SK-N-SH treated with all-trans-retinoic acid at 6 μM for 48 hours (cell line): ENCODE measurements around the gene NCKAP5.

Experiments used
- ARNTL ChIP-seq: fragments of 450-650 bp; formaldehyde crosslinking; IDR thresholded peaks from 2 replicates; pipeline ENCODE4 v1.5.0; 2020; ENCODE audit warnings: low read depth, mild to moderate bottlenecking, moderate library complexity, borderline replicate concordance
- ESRRG ChIP-seq: fragments of 250-450 bp; sonication (Bioruptor Pico); IDR thresholded peaks from 2 replicates; pipeline ENCODE4 v1.6.1; 2021; ENCODE audit warnings: mild to moderate bottlenecking
- ISL1 ChIP-seq: fragments of 250-450 bp; sonication (Bioruptor Pico); IDR thresholded peaks from 2 replicates; pipeline ENCODE4 v2.1.2; 2022; ENCODE audit warnings: mild to moderate bottlenecking, moderate library complexity
- RARB ChIP-seq: fragments of 250-450 bp; sonication (Bioruptor Pico); IDR thresholded peaks from 2 replicates; pipeline ENCODE4 v1.8.0; 2021; ENCODE audit warnings: mild to moderate bottlenecking, moderate library complexity
- SNAI2 ChIP-seq: fragments of 250-450 bp; sonication (Bioruptor Pico); IDR thresholded peaks from 2 replicates; pipeline ENCODE4 v1.5.0; 2020; ENCODE audit warnings: mild to moderate bottlenecking, moderate library complexity
- ZFP3 ChIP-seq: fragments of 250-450 bp; sonication (Bioruptor Pico); IDR thresholded peaks from 2 replicates; pipeline ENCODE4 v1.5.0; 2020; ENCODE audit warnings: mild to moderate bottlenecking, moderate library complexity
- ZFP30 ChIP-seq: fragments of 450-650 bp; formaldehyde crosslinking; IDR thresholded peaks from 2 replicates; pipeline ENCODE4 v1.5.0; 2022; ENCODE audit warnings: mild to moderate bottlenecking, moderate library complexity
- ZNF565 ChIP-seq: fragments of 450-650 bp; formaldehyde crosslinking; conservative IDR thresholded peaks from 2 replicates; pipeline ENCODE4 v1.5.0; 2020; ENCODE audit warnings: low read depth, mild to moderate bottlenecking, moderate library complexity
- ZNF8 ChIP-seq: fragments of 450-650 bp; formaldehyde crosslinking; IDR thresholded peaks from 2 replicates; pipeline ENCODE4 v1.5.0; 2020; ENCODE audit warnings: mild to moderate bottlenecking, moderate library complexity
- TF ChIP-seq, protein P1 (sequence below): fragments of 250-450 bp; sonication (Bioruptor Pico); IDR thresholded peaks from 2 replicates; pipeline ENCODE4 v1.8.0; 2020; ENCODE audit warnings: mild to moderate bottlenecking, moderate library complexity, borderline replicate concordance
- TF ChIP-seq, protein P2 (sequence below): fragments of 250-450 bp; sonication (Bioruptor Pico); IDR thresholded peaks from 2 replicates; pipeline ENCODE4 v1.5.1; 2021; ENCODE audit warnings: mild to moderate bottlenecking, moderate library complexity

DNA sequence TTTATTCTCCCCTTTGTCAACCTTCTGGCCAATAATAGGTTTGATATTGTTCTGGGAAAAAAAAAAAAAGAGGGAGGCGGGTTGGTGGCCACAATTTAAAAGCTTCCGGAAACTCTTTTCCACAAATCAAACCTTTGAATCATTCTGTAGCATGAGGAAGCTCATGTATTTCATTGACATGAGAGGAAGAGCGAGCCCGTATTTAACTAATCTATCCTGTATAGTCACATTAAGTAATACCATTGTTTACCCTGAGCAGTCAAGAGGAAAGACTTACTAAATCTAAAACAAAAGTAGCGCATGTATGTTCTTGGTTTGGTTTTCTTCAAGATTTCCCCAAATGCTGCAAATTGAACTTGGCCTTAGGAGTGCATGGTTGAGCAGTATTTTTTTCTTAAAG is 120.1 kb downstream of the NCKAP5 start:
- TF ChIP-seq ESRRG (CRISPR knock-in tag): no peak
- TF ChIP-seq ZNF565: no peak
- TF ChIP-seq RARB: no peak
- TF ChIP-seq SNAI2 (CRISPR knock-in tag): no peak
- TF ChIP-seq, protein P1, sequence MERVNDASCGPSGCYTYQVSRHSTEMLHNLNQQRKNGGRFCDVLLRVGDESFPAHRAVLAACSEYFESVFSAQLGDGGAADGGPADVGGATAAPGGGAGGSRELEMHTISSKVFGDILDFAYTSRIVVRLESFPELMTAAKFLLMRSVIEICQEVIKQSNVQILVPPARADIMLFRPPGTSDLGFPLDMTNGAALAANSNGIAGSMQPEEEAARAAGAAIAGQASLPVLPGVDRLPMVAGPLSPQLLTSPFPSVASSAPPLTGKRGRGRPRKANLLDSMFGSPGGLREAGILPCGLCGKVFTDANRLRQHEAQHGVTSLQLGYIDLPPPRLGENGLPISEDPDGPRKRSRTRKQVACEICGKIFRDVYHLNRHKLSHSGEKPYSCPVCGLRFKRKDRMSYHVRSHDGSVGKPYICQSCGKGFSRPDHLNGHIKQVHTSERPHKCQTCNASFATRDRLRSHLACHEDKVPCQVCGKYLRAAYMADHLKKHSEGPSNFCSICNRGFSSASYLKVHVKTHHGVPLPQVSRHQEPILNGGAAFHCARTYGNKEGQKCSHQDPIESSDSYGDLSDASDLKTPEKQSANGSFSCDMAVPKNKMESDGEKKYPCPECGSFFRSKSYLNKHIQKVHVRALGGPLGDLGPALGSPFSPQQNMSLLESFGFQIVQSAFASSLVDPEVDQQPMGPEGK (CRISPR knock-in tag): no peak
- no peak for TF ChIP-seq ARNTL (CRISPR knock-in tag)
- TF ChIP-seq ZFP3: no peak
- TF ChIP-seq ISL1: no peak
- TF ChIP-seq, protein P2, sequence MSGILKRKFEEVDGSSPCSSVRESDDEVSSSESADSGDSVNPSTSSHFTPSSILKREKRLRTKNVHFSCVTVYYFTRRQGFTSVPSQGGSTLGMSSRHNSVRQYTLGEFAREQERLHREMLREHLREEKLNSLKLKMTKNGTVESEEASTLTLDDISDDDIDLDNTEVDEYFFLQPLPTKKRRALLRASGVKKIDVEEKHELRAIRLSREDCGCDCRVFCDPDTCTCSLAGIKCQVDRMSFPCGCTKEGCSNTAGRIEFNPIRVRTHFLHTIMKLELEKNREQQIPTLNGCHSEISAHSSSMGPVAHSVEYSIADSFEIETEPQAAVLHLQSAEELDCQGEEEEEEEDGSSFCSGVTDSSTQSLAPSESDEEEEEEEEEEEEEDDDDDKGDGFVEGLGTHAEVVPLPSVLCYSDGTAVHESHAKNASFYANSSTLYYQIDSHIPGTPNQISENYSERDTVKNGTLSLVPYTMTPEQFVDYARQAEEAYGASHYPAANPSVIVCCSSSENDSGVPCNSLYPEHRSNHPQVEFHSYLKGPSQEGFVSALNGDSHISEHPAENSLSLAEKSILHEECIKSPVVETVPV (CRISPR knock-in tag): no peak
- TF ChIP-seq ZFP30 (CRISPR knock-in tag): no peak
- TF ChIP-seq ZNF8 (CRISPR knock-in tag): no peak
